ENCODE results near the gene EIF4G1. TPM values are rescaled to one million over a fixed set of nuclear protein-coding genes. Genes with fewer than 3 reads are reported as not detected.
A peak's percentile ranks its signal among the peaks of the same experiment; 100 is the strongest.

Gene EIF4G1
- total and polyA plus RNA-seq, 2 of the 4 experiments (the other 2 are of a cell fraction), result 225 to 274 TPM

- POLR2A ChIA-PET (ENCODE audit: unreplicated experiment), result interaction anchor here (0.6 kb wide), 2 partner anchors 188 to 537 kb away, joined by 3 to 7 read pairs; no protein-coding TSS in a partner anchor
- H3K27ac ChIP-seq (ENCODE audit: insufficient read depth, low read length), result peak overlapping the region; percentile 95
- H3K4ac ChIP-seq (ENCODE audit: low read depth, low read length), result peak overlapping the region; percentile 86
- H3K14ac ChIP-seq (replicated peaks; ENCODE audit: low read depth, low read length), result peak overlapping the region; percentile 76
- peak overlapping the region; percentile 96 for H2AK9ac ChIP-seq (replicated peaks; ENCODE audit: low read depth, low read length, poor library complexity)
- dilution Hi-C loops (cut with HindIII; ENCODE audit: low sequenced_read_pairs, unreplicated experiment) (loop anchor here (25.0 kb wide), 1 partner anchor 175 kb away; no protein-coding TSS in a partner anchor), in situ Hi-C loops (cut with MboI; ENCODE audit: low sequenced_read_pairs) (no loop called here), intact Hi-C loops (cut with micrococcal nuclease) (loop anchor here (2.0 kb wide), 1 partner anchor 47 kb away; the partner anchor contains the start of gene EIF4G1)
- H2AK5ac ChIP-seq (ENCODE audit: low read depth, low read length), result peak overlapping the region; percentile 85
- peak overlapping the region; percentile 93 for H2BK5ac ChIP-seq (ENCODE audit: low read depth, low read length, poor library complexity, severe bottlenecking)
- ATAC-seq (ENCODE audit: low read depth) (peak; percentile 15), DNase-seq (peak; percentile 38)
- no peak overlapping the region for H2BK20ac ChIP-seq (ENCODE audit: low read depth, low read length)
- TF ChIP-seq MXI1 (IDR thresholded peaks at IDR 0.05; ENCODE audit: borderline replicate concordance, low read depth, low read length) (no peak), MAZ (IDR thresholded peaks at IDR 0.05; ENCODE audit: borderline replicate concordance, low read depth, low read length) (0 out of 2 replicates have a peak, but pooled peaks have one; percentile 13), CHD1 (IDR thresholded peaks at IDR 0.05; ENCODE audit: low read depth, low read length) (0 out of 2 replicates have a peak, but pooled peaks have one; percentile 41)
- peak overlapping the region; percentile 95 for H3K4me2 ChIP-seq (ENCODE audit: low read depth, low read length)
- no TSS peak for BruUV-seq (replicated peaks)
- no peaks in the 10 kb centered on the region for H3K27me3 ChIP-seq (ENCODE audit: control insufficient read depth, insufficient read depth, low read length)
- H3K56ac ChIP-seq (ENCODE audit: extremely low read depth, insufficient read depth, low read length), result peak overlapping the region; percentile 81
- CTCF ChIA-PET, result interaction anchor here (1.0 to 1.2 kb wide), 3 partner anchors 9 to 199 kb away, joined by 3 to 6 read pairs (median 3); partner anchors contain the start of gene EPHB3
- peaks cover 10% of the 10 kb centered on the region; the same call in 1 of the 2 replicates for H3K9me1 ChIP-seq (ENCODE audit: insufficient read depth, low read length)
- H3K36me3 ChIP-seq (ENCODE audit: control insufficient read depth, insufficient read depth, low read length), result peaks cover 12% of the 10 kb centered on the region
- WGBS, 2 experiments (ENCODE audit: extremely low coverage in 2 of 2, insufficient read length in 1 of 2), result 1% methylated on average over 11 of the region's 38 CpGs; no CpG with 5 or more reads in 1 of the 2 experiments
- peak overlapping the region; percentile 7 to 74 for H4K8ac ChIP-seq (ENCODE audit: low read depth in 2 of 2, low read length in 2 of 2)
- H2AFZ ChIP-seq (replicated peaks; ENCODE audit: low read length, poor library complexity), result peak overlapping the region; percentile 91
- peak overlapping the region; percentile 56 for H3K4me3 ChIP-seq (ENCODE audit: insufficient read depth, low read depth, low read length)
- no peak overlapping the region; the same call in 2 of the 3 replicates for H2BK15ac ChIP-seq (ENCODE audit: low read depth, low read length)
- no peaks in the 10 kb centered on the region for H3K9me3 ChIP-seq (ENCODE audit: control insufficient read depth, insufficient read depth, low read length)
- peak overlapping the region; percentile 80 for H4K91ac ChIP-seq (ENCODE audit: insufficient read depth, low read depth, low read length)
- peak overlapping the region; percentile 61 for H3K18ac ChIP-seq (ENCODE audit: low read depth, low read length)
- H2BK120ac ChIP-seq (ENCODE audit: low read depth, low read length), result peak overlapping the region; percentile 46; the same call in 1 of the 2 replicates
- H4K5ac ChIP-seq (ENCODE audit: low read depth, low read length), result peak overlapping the region; percentile 65
- H3K23ac ChIP-seq (ENCODE audit: low read depth, low read length), result peak overlapping the region; percentile 92
- H3K4me1 ChIP-seq (ENCODE audit: control insufficient read depth, insufficient read depth, low read length), result peaks cover 7% of the 10 kb centered on the region
- peak overlapping the region; percentile 89 for H3K9ac ChIP-seq (ENCODE audit: low read depth, low read length)
- peaks cover 8 to 48% of the 10 kb centered on the region in 2 experiments for H3K79me1 ChIP-seq (ENCODE audit: low read depth in 1 of 2, low read length in 2 of 2)
- peaks cover 10% of the 10 kb centered on the region for H4K20me1 ChIP-seq (ENCODE audit: insufficient read depth, low read length)
Measured at GRCh38 chr3:184361932-184362667, 47.7 kb downstream of the EIF4G1 start.

Data from IMR-90 (cell line).